Measurements from ENCODE around the gene ARHGAP32.
"Not testable (repeated sequence)": the region's sequence is repeated elsewhere in the genome, so short reads cannot be mapped to it uniquely, and the experiment has no call there.

ARHGAP32 gene

GRCh38 chr11:129195682-129196081 is 3.6 kb upstream of the ARHGAP32 start:
- DNase-seq = no peak

- DNase-seq = no peak
Measured at GRCh38 chr11:129191649-129192048, 476 bp downstream of the ARHGAP32 start.

DNA sequence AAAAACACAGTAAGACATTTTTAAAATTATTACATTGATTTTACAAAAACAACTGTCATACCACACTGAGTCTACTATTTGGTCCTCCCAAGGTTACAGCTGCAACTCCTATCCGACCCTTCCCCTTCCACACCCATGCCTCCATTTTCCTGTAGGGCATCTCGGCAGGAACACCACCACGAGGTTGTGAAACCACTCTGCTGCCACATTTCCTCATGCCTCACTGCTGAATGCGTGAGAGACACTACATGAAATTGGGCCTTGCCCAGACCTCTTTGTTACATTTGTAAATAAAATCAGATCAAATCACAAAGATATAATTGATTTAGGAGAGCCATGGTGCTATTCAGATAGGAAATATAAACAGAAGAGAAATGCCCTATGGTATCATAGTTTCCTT is 2.0 kb downstream of the ARHGAP32 start:
- DNase-seq = no peak

DNA sequence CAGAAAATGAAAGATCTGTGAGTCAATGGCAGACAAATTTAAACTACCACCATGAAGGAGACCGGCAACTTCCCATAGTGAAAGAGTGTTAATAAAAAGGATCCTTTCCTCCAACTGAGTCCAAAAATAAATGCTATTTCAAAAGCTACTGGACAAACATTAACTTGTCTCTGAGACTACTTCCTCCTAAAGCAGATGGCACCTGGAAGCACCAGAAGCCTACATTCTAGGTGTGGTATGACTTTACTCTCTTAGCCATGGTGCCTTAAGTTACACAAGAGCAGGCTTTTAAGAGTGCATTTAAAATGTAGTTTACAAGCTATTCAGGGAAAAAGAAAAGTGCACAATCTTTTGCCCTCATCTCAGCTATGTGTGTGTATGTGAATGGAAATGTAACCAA is 2.5 kb downstream of the ARHGAP32 start:
- DNase-seq = no peak

DNA sequence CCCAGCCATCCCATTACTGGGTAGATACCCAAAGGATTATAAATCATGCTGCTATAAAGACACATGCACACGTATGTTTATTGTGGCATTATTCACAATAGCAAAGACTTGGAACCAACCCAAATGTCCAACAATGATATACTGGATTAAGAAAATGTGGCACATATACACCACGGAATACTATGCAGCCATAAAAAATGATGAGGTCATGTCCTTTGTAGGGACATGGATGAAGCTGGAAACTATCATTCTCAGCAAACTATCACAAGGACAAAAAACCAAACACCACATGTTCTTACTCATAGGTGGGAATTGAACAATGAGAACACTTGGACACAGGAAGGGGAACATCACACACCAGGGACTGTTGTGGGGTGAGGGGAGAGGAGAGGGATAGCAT is 7.0 kb downstream of the ARHGAP32 start:
- DNase-seq = not testable (repeated sequence)

DNA sequence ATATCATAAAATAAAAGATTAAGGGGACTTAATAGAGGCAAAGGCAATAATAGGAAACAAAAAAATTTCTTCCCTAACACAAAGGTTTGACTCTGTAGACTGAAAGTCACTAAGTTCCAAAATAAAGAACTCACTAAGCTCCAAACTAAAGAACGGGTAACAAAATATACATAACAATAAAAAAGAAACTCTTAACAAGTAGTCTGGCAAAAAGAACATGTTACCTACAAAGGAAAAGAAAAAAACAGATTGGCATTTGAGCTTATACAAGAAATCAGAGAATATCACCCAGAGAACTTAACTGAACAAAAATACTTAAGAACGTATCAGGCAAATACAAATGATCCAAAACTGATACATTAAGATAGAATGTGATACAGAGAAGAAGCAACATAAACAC is 7.5 kb downstream of the ARHGAP32 start:
- DNase-seq = no peak

- no peak for DNase-seq
Measured at GRCh38 chr11:129167315-129167714, 24.8 kb downstream of the ARHGAP32 start.

- no peak for DNase-seq
Measured at GRCh38 chr11:129163714-129164164, 28.4 kb downstream of the ARHGAP32 start.

GRCh38 chr11:129157080-129157479 is 35.0 kb downstream of the ARHGAP32 start:
- not testable (repeated sequence) for DNase-seq

DNA sequence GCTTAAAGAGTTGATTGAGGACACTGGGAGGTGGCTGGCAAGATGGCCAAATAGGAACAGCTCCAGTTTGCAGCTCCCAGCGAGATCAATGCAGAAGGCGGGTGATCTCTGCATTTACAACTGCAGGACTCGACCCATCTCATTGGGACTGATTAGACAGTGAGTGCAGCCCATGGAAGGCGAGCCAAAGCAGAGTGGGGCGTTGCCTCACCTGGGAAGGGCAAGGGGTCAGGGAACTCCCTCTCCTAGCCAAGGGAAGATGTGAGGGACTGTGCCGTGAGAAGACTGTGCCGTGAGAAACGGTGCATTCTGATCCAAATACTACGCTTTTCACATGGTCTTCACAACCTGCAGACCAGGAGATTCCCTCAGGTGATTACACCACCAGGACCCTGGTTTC is 36.4 kb downstream of the ARHGAP32 start:
- DNase-seq = no peak

DNA sequence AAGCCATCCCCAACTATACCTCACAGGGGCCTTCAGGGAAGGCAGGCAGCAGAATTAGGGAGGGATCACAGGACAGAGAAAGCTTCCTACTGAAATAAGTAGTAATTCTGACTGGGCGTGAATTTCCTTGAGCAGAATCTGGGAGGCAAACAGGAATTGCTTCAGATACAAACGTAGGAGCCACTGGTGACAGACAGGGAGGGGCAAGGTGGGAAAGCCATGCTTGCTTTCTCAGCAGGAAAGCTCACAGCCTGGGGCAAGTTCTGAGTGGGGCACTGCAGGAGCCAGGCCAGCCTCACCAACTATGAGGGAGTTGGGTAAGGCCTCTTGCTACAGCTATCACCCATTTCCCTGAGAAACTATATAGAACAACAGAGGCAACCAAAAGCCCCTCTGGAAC is 43.6 kb downstream of the ARHGAP32 start:
- DNase-seq = no peak

DNA sequence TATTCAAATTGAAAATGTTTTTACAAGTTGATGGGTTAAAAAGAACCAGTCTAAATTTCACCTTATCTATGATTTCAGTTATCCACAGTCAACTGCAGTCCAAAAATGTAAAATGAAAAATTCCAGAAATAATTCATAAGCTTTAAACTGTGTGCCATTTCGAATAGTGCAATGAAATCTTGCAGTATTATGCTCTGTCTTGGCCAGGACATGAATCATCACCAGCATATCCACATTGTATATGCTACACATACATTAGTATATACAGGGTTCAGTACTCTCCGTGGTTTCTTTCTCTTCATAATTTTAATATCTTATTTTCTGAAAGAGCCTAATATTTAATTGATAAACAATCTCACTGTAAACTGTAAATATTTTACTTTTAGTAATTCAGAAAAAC is 45.9 kb downstream of the ARHGAP32 start:
- no peak for DNase-seq

DNA sequence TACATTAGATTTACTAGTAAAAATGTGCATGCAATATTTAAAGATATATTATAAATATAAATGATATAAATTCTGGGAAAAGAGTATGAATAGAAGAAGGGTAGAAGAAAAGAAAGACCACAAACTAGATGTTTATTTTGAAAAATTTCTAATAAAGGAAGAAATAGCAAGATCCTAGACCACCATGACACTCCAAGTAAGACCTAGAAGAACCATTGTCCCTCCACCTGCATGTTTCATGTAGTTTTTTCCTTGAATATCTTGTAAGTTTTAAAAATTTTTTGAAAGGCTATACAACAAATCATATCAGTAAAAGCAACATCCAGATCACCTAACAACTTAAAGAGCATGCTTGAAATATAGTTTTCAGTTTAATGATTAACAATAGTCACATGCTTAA is 46.8 kb downstream of the ARHGAP32 start:
- no peak for DNase-seq

DNA sequence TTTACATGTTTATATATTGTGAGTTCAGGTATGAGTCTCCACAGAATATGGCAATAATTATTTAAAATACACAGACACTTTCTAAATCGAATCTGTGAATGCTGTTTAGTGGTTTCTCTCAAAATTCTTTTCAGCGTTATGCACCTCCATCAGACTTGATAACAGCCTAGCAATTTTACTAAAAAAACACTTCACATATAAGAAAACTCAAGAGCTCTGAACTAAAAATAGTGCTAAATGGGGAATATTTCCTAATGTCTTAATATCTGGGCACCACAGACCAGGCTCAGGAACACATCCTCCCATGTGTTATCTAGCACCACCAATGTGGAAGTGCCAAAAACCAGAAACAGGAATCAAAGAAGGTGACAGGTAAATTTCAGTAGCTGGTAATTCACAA is 47.9 kb downstream of the ARHGAP32 start:
- no peak for DNase-seq

DNA sequence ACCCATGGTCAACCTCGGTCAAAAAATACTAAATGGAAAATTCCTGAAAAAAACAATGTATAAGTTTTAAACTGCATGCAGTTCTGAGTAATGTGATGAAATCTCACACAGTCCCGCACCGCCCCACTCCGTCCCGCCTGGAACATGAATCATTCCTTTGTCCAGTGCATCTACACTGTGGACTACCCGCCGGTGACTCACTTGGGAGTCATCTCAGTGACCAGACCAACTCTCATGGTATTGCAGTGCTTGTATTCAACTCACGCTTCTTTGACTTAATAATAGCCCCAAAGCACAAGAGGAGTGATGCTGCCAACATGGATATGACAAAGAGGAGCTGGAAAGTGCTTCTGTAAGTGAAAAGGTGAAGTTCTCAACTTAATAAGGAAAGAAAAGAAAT is 48.8 kb downstream of the ARHGAP32 start:
- DNase-seq = no peak

- DNase-seq = no peak
Measured at GRCh38 chr11:129141748-129142523, 50.2 kb downstream of the ARHGAP32 start.

DNA sequence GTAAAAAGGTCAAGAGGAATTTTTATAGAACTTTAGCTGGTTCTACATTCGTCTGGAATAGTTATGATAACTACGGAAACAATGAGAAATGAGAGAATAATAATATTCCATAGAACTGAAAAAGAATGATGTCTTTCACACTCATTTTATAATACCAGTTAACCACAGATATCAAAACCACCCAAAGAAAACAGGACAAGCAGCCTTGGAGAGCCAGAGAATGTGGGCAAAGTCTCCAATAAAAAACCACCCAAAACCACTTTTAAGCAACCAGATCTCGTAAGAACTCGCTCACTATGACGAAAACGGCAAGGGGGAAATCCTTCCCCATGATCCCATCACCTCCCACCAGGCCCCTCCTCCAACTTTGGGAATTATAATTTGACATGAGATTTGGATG is 60.8 kb downstream of the ARHGAP32 start:
- no peak for DNase-seq

DNA sequence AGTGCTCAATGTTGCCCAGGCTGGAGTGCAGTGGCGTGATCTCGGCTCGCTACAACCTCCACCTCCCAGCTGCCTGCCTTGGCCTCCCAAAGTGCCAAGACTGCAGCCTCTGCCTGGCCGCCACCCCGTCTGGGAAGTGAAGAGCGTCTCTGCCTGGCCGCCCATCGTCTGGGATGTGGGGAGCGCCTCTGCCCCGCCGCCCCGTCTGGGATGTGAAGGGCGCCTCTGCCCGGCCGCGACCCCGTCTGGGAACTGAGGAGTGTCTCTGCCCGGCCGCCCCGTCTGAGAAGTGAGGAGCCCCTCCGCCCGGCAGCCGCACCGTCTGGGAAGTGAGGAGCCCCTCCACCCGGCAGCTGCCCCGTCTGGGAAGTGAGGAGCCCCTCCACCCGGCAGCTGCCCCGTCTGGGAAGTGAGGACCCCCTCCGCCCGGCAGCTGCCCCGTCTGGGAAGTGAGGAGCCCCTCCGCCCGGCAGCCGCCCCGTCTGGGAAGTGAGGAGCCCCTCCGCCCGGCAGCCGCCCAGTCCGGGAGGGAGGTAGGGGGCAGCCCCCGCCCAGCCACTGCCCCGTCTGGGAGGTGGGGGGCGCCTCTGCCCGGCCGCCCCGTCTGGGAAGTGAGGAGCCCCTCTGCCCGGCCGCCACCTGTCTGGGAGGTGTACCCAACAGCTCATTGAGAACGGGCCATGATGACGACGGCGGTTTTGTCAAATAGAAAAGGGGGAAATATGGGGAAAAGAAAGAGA is 63.1 kb downstream of the ARHGAP32 start:
- not testable (repeated sequence) for DNase-seq

GRCh38 chr11:129119036-129119435 is 73.1 kb downstream of the ARHGAP32 start:
- DNase-seq = no peak

DNA sequence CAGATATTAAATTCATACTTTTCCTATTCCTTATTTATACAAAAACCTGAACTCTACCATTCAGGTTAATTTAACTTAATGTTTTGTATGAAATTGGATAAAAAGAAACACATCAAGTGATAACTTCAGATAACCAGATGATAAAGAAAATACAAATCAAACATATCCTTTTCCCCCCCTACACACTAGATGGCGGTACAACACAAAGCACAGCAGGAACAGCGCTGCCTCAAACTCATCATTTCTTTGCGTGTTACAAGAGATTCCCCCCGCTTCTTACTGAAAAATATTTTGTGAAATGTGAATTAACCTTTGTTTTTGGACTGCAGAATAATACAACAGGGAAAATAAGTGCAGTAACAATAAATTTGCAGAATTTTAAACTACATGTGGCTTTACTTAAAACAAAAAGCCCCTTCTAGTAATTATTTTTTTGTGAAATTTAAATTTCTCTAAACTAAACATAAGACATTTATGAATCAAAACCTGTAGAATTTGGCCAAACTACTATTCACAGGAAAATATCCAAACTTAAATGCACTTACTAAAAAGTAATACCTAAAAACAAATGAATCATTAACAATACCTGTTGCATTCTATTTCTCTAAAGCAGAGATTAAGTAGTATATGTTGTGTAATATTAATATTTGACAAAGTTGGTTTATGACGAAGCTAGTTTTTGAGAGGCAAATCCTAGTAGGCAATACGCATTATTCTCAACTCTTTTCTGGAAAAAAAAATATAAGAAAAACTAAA is 74.4 kb downstream of the ARHGAP32 start:
- peak; percentile 5 for DNase-seq

GRCh38 chr11:129115652-129116586 is 76.2 kb downstream of the ARHGAP32 start:
- no peak for DNase-seq

GRCh38 chr11:129109701-129110100 is 82.4 kb downstream of the ARHGAP32 start:
- no peak for DNase-seq

Data from NCI-H2107 (cell line).